A549 (cell line): ENCODE results near the gene PFDN2.

Experiments used
- EHF ChIP-seq: fragments of 250-450 bp; sonication (Bioruptor Pico); IDR thresholded peaks from 2 replicates; pipeline ENCODE4 v1.5.0; 2020; ENCODE audit warnings: mild to moderate bottlenecking
- JUNB ChIP-seq: fragments of >200 bp; sonication (Bioruptor Twin); formaldehyde crosslinking; IDR thresholded peaks from 2 replicates; pipeline ENCODE4 v1.6.1; 2016
- NR3C1 ChIP-seq: fragments of >200 bp; sonication (Bioruptor Twin); formaldehyde crosslinking; IDR thresholded peaks from 3 replicates; pipeline ENCODE4 v1.6.1; 2017
- PHF8 ChIP-seq: fragments of 200-600 bp; sonication (generic); IDR thresholded peaks from 2 replicates; pipeline ENCODE4 v1.6.1; 2016; ENCODE audit warnings: low read depth, mild to moderate bottlenecking, antibody characterized with exemption, moderate library complexity, borderline replicate concordance
- TP53 ChIP-seq: fragments of 250-450 bp; sonication (Bioruptor Pico); IDR thresholded peaks from 2 replicates; pipeline ENCODE4 v1.5.0; 2021; ENCODE audit warnings: mild to moderate bottlenecking, moderate library complexity
- TF ChIP-seq, protein P1 (sequence below): fragments of >200 bp; sonication (Bioruptor Twin); formaldehyde crosslinking; IDR thresholded peaks from 3 replicates; pipeline ENCODE4 v1.5.1; 2016

DNA sequence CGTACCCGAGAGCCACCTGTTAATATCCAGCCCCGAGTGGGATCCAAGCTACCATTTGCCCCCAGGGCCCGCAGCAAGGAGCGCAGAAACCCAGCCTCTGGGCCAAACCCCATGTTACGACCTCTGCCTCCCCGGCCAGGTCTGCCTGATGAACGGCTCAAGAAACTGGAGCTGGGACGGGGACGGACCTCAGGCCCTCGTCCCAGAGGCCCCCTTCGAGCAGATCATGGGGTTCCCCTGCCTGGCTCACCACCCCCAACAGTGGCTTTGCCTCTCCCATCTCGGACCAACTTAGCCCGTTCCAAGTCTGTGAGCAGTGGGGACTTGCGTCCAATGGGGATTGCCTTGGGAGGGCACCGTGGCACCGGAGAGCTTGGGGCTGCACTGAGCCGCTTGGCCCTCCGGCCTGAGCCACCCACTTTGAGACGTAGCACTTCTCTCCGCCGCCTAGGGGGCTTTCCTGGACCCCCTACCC, 42.9 kb upstream of the PFDN2 start:
- TF ChIP-seq, protein P1, sequence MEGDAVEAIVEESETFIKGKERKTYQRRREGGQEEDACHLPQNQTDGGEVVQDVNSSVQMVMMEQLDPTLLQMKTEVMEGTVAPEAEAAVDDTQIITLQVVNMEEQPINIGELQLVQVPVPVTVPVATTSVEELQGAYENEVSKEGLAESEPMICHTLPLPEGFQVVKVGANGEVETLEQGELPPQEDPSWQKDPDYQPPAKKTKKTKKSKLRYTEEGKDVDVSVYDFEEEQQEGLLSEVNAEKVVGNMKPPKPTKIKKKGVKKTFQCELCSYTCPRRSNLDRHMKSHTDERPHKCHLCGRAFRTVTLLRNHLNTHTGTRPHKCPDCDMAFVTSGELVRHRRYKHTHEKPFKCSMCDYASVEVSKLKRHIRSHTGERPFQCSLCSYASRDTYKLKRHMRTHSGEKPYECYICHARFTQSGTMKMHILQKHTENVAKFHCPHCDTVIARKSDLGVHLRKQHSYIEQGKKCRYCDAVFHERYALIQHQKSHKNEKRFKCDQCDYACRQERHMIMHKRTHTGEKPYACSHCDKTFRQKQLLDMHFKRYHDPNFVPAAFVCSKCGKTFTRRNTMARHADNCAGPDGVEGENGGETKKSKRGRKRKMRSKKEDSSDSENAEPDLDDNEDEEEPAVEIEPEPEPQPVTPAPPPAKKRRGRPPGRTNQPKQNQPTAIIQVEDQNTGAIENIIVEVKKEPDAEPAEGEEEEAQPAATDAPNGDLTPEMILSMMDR, result no peak
- no peak for TF ChIP-seq EHF (CRISPR knock-in tag)
- no peak for TF ChIP-seq TP53 (CRISPR knock-in tag)
- TF ChIP-seq NR3C1, result no peak
- no peak for TF ChIP-seq JUNB
- no peak for TF ChIP-seq PHF8
